A673 (cell line): ENCODE data around the gene AVPR1B. TPM values are rescaled to one million over a fixed set of nuclear protein-coding genes. Genes with fewer than 3 reads are reported as not detected.

Experiments used
- BruUV-seq: library from RNA; stranded (reverse); fragments of 400-500 nt; replicated peaks from 2 replicates; lab custom pipeline; 2021; lab: Mats Ljungman, UMichigan
- CTCF ChIA-PET: fragments of 300-600 bp; sonication (Branson Sonifier 250); formaldehyde crosslinking; loops from one replicate; lab custom pipeline; 2022; ENCODE audit warnings: antibody characterized with exemption; lab: Charles Lee
- POLR2A ChIA-PET: fragments of 300-600 bp; sonication (Branson Sonifier 250); formaldehyde crosslinking; loops from one replicate; lab custom pipeline; 2022; ENCODE audit warnings: antibody characterized with exemption; ENCODE audit not compliant: low non-redundant PET; lab: Charles Lee
- DNase-seq: peaks from one replicate; pipeline ENCODE4 v3.0.0-alpha.2; 2015; ENCODE audit warnings: low spot score
- H3K27ac ChIP-seq: fragments of 200-600 bp; sonication (generic); 2 replicates; pipeline ENCODE4 v1.5.1; 2016; ENCODE audit warnings: mixed run types, low read depth, mild to moderate bottlenecking, mixed read lengths, antibody characterized with exemption, low read length; ENCODE audit not compliant: poor library complexity, severe bottlenecking
- H3K27me3 ChIP-seq: fragments of 200-600 bp; sonication (generic); replicated peaks from 2 replicates; pipeline ENCODE4 v1.6.1; 2017; ENCODE audit warnings: mixed run types, low read depth, mild to moderate bottlenecking, mixed read lengths, antibody characterized with exemption, low read length; ENCODE audit not compliant: insufficient read depth, poor library complexity
- H3K36me3 ChIP-seq: fragments of 200-600 bp; sonication (generic); 2 replicates; pipeline ENCODE4 v1.6.1; 2016; ENCODE audit warnings: mixed run types, mild to moderate bottlenecking, mixed read lengths, antibody characterized with exemption, low read length; ENCODE audit not compliant: insufficient read depth, poor library complexity, severe bottlenecking
- H3K4me1 ChIP-seq: fragments of 200-600 bp; sonication (generic); 2 replicates; pipeline ENCODE4 v1.6.1; 2017; ENCODE audit warnings: mixed run types, mild to moderate bottlenecking, mixed read lengths, antibody characterized with exemption, low read length; ENCODE audit not compliant: insufficient read depth, poor library complexity, severe bottlenecking
- H3K4me3 ChIP-seq: fragments of 200-600 bp; sonication (generic); 2 replicates; pipeline ENCODE4 v1.5.1; 2016; ENCODE audit warnings: low read depth, mixed run types, mild to moderate bottlenecking, mixed read lengths, low read length; ENCODE audit not compliant: poor library complexity, severe bottlenecking
- H3K9me3 ChIP-seq: fragments of 200-600 bp; sonication (generic); 2 replicates; pipeline ENCODE4 v1.6.1; 2016; ENCODE audit warnings: mixed run types, low read depth, mild to moderate bottlenecking, mixed read lengths, antibody characterized with exemption, low read length; ENCODE audit not compliant: poor library complexity, severe bottlenecking
- CTCF ChIP-seq: fragments of 300-800, 200-600 bp; sonication (generic); conservative IDR thresholded peaks from 2 replicates; pipeline ENCODE4 v1.5.1; 2017; ENCODE audit warnings: low read depth, mild to moderate bottlenecking, antibody characterized with exemption, low read length, moderate library complexity, mixed read lengths
- EZH2 ChIP-seq: fragments of 200-600 bp; sonication (generic); IDR thresholded peaks from 2 replicates; pipeline ENCODE4 v1.6.1; 2017; ENCODE audit warnings: borderline replicate concordance, low read depth, mild to moderate bottlenecking, mixed read lengths, antibody characterized with exemption, low read length; ENCODE audit not compliant: poor library complexity, severe bottlenecking
- intact Hi-C: fragments of 100-400 bp; cut with micrococcal nuclease; formaldehyde crosslinking; loops from one replicate; pipeline ENCODE4 v1.10.0; 2022; ENCODE audit not compliant: unreplicated experiment
- total RNA-seq: library from RNA; stranded (reverse); gene quantifications from 2 replicates; pipeline ENCODE4 v1.2.3, GENCODE V29; 2021

Gene AVPR1B
- total RNA-seq, 1 experiment from 2014 or later: not detected

- Histone ChIP-seq H3K27ac (no peak overlapping the region), H3K4me3 (no peak overlapping the region), H3K9me3 (no peaks in the 10 kb centered on the region), H3K27me3 (peaks cover 37% of the 10 kb centered on the region), H3K36me3 (no peaks in the 10 kb centered on the region), H3K4me1 (no peaks in the 10 kb centered on the region)
- POLR2A ChIA-PET: no interaction called here
- TF ChIP-seq EZH2: no peak
- TF ChIP-seq CTCF: no peak
- no peak for DNase-seq
- CTCF ChIA-PET: no interaction called here
- BruUV-seq: no TSS peak
- intact Hi-C loops: no loop called here
Measured at GRCh38 chr1:206143537-206144172, 26.5 kb upstream of the AVPR1B start.

- BruUV-seq: no TSS peak
Measured at GRCh38 chr1:206142770-206143169, 25.6 kb upstream of the AVPR1B start.

GRCh38 chr1:206142011-206142410 lies 24.8 kb upstream of the AVPR1B start:
- POLR2A ChIA-PET: no interaction called here
- Histone ChIP-seq H3K27ac (no peak overlapping the region), H3K36me3 (no peaks in the 10 kb centered on the region), H3K9me3 (no peaks in the 10 kb centered on the region), H3K4me3 (no peak overlapping the region), H3K27me3 (peaks cover 35% of the 10 kb centered on the region), H3K4me1 (no peaks in the 10 kb centered on the region)
- CTCF ChIA-PET: no interaction called here
- intact Hi-C loops: no loop called here
- no TSS peak for BruUV-seq
- no peak for DNase-seq
- TF ChIP-seq CTCF: no peak
- TF ChIP-seq EZH2: no peak

More at GRCh38 chr1:206142770-206143169, 25.6 kb upstream of the AVPR1B start:
- intact Hi-C loops: no loop called here
- Histone ChIP-seq H3K9me3 (no peaks in the 10 kb centered on the region), H3K4me3 (no peak overlapping the region), H3K27ac (no peak overlapping the region), H3K4me1 (no peaks in the 10 kb centered on the region), H3K27me3 (peaks cover 38% of the 10 kb centered on the region), H3K36me3 (no peaks in the 10 kb centered on the region)
- ChIA-PET CTCF (no interaction called here), POLR2A (no interaction called here)
- no peak for DNase-seq
- no peak for TF ChIP-seq EZH2
- no peak for TF ChIP-seq CTCF
